Liver (tissue), 9 donors: ENCODE measurements around the gene REXO5. TPM values are rescaled to one million over a fixed set of nuclear protein-coding genes. Genes with fewer than 3 reads are reported as not detected.

Experiments used
- DNase-seq: peaks from one replicate; pipeline ENCODE4 v3.0.0-alpha.2; 2017; ENCODE audit warnings: low spot score
- H3K27ac ChIP-seq, 2 donors: one replicate each; pipeline ENCODE4 v1.7.0; 2013; ENCODE audit warnings: inconsistent platforms in 2 of 2, low read length in 2 of 2, control low read depth in 1 of 2, low read depth in 1 of 2, mild to moderate bottlenecking in 1 of 2
- H3K27me3 ChIP-seq, 4 donors: one replicate each; pipeline versions ENCODE4 v1.6.1 to v1.7.0; 2013; ENCODE audit warnings: low read length in 3 of 4, inconsistent platforms in 1 of 4, mild to moderate bottlenecking in 1 of 4, moderate library complexity in 1 of 4; ENCODE audit not compliant: control insufficient read depth in 4 of 4, insufficient read depth in 4 of 4
- H3K36me3 ChIP-seq, 4 donors: one replicate each; pipeline versions ENCODE4 v1.6.1 to v1.7.0; 2013; ENCODE audit warnings: low read length in 3 of 4, mild to moderate bottlenecking in 3 of 4, low read depth in 1 of 4, moderate library complexity in 1 of 4; ENCODE audit not compliant: control insufficient read depth in 4 of 4, insufficient read depth in 3 of 4
- H3K4me1 ChIP-seq, 4 donors: one replicate each; pipeline versions ENCODE4 v1.6.1 to v1.7.0; 2013; ENCODE audit warnings: low read length in 3 of 4, mild to moderate bottlenecking in 3 of 4, moderate library complexity in 1 of 4; ENCODE audit not compliant: control insufficient read depth in 4 of 4, insufficient read depth in 4 of 4
- H3K4me3 ChIP-seq, 3 donors: one replicate each; pipeline versions ENCODE4 v1.6.1 to v1.7.0; 2013; ENCODE audit warnings: low read length in 3 of 3, control low read depth in 1 of 3, low read depth in 1 of 3, mild to moderate bottlenecking in 1 of 3
- H3K9ac ChIP-seq, 2 donors: one replicate each; pipeline ENCODE4 v1.7.0; 2013; ENCODE audit warnings: low read length in 2 of 2, mild to moderate bottlenecking in 2 of 2, moderate library complexity in 2 of 2, control low read depth in 1 of 2, low read depth in 1 of 2
- H3K9me3 ChIP-seq, 4 donors: one replicate each; pipeline versions ENCODE4 v1.6.1 to v1.7.0; 2013; ENCODE audit warnings: low read length in 3 of 4; ENCODE audit not compliant: control insufficient read depth in 4 of 4
- EGR1 ChIP-seq, 2 donors: IDR thresholded peaks; 2 replicates each; pipeline ENCODE4 v1.6.1; 2016 to 2018; ENCODE audit warnings: antibody characterized with exemption in 2 of 2, low read depth in 2 of 2
- FOXA1 ChIP-seq: IDR thresholded peaks from 2 replicates; pipeline ENCODE4 v1.6.1; 2016; ENCODE audit warnings: antibody characterized with exemption
- FOXA2 ChIP-seq: IDR thresholded peaks from 2 replicates; pipeline ENCODE4 v1.6.1; 2016; ENCODE audit warnings: antibody characterized with exemption
- GABPA ChIP-seq, 2 donors: IDR thresholded peaks in 1 of 2; conservative IDR thresholded peaks in 1 of 2; 2 replicates each; pipeline ENCODE4 v1.6.1; 2016; ENCODE audit warnings: antibody characterized with exemption in 2 of 2, mild to moderate bottlenecking in 1 of 2, moderate library complexity in 1 of 2
- HNF4A ChIP-seq, 2 donors: conservative IDR thresholded peaks; 2 replicates each; pipeline ENCODE4 v1.6.1; 2016; ENCODE audit warnings: antibody characterized with exemption in 2 of 2, mild to moderate bottlenecking in 2 of 2
- HNF4G ChIP-seq: IDR thresholded peaks from 2 replicates; pipeline ENCODE4 v1.6.1; 2016; ENCODE audit warnings: antibody characterized with exemption
- JUND ChIP-seq, 2 donors: IDR thresholded peaks; 2 replicates each; pipeline ENCODE4 v1.6.1; 2016; ENCODE audit warnings: antibody characterized with exemption in 2 of 2
- RAD21 ChIP-seq, 2 donors: IDR thresholded peaks; 2 replicates each; pipeline ENCODE4 v1.6.1; 2016; ENCODE audit warnings: antibody characterized with exemption in 2 of 2, mild to moderate bottlenecking in 2 of 2
- RXRA ChIP-seq, 2 donors: IDR thresholded peaks; 2 replicates each; pipeline ENCODE4 v1.6.1; 2017 to 2018; ENCODE audit warnings: antibody characterized with exemption in 2 of 2, mild to moderate bottlenecking in 1 of 2
- SP1 ChIP-seq: IDR thresholded peaks from 2 replicates; pipeline ENCODE4 v1.6.1; 2018; ENCODE audit warnings: antibody characterized with exemption, mild to moderate bottlenecking
- TAF1 ChIP-seq: conservative IDR thresholded peaks from 2 replicates; pipeline ENCODE4 v1.6.1; 2016; ENCODE audit warnings: antibody characterized with exemption, mild to moderate bottlenecking
- YY1 ChIP-seq: IDR thresholded peaks from 2 replicates; pipeline ENCODE4 v1.6.1; 2016; ENCODE audit warnings: antibody characterized with exemption, mild to moderate bottlenecking
- WGBS: extraction: QIAGEN DNeasy Blood & Tissue Kit; methylation state at CpG from one replicate; pipeline ENCODE4 v1.1.7; 2013; 5-methylcytosine and 5-hydroxymethylcytosine counted together
- polyA plus RNA-seq, 2 donors: library from polyadenylated mRNA; stranded (reverse) in 1 of 2; unstranded in 1 of 2; fragments of 200-250 nt in 1 of 2; fragments of >200 nt in 1 of 2; fragmentation: Nextera tagmentation in 1 of 2; extraction: Ambion mirVana in 1 of 2; gene quantifications; one replicate each; pipeline versions ENCODE4 v1.2.1 to v1.2.3, GENCODE V29; 2013 to 2015
- total RNA-seq, 2 donors: library from RNA; depleted of rRNA; stranded (reverse); fragments of >200 nt; gene quantifications; one replicate each; pipeline ENCODE4 v1.2.3, GENCODE V29; 2014
- TF ChIP-seq, protein P1 (sequence below): IDR thresholded peaks from 2 replicates; pipeline ENCODE4 v1.6.1; 2016; ENCODE audit warnings: antibody characterized with exemption
- TF ChIP-seq, protein P2 (sequence below): IDR thresholded peaks from 2 replicates; pipeline ENCODE4 v1.6.1; 2016; ENCODE audit warnings: antibody characterized with exemption, mild to moderate bottlenecking
- donor health status: healthy.
- donor health status: healthy.
- donor health status: healthy.
- donor health status: healthy.
- donor health status: healthy.

Gene REXO5
- total and polyA plus RNA-seq, 4 donors, result 0.83 to 10.6 (median 1.8) TPM

GRCh38 chr16:20762404-20763123 lies 43.8 kb upstream of the REXO5 start:
- no peaks in the 10 kb centered on the region for H3K27me3 ChIP-seq
- TF ChIP-seq RAD21 (IDR thresholded peaks at IDR 0.05), result no peak
- TF ChIP-seq FOXA2, result no peak
- TF ChIP-seq, protein P1, sequence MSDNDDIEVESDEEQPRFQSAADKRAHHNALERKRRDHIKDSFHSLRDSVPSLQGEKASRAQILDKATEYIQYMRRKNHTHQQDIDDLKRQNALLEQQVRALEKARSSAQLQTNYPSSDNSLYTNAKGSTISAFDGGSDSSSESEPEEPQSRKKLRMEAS, result no peak
- TF ChIP-seq RXRA (IDR thresholded peaks at IDR 0.05), result no peak
- TF ChIP-seq EGR1 (IDR thresholded peaks at IDR 0.05; ENCODE audit: low read depth in 2 of 2), result no peak
- TF ChIP-seq YY1, result no peak
- WGBS, result 96% methylated on average over 3 of the region's 3 CpGs
- H3K4me1 ChIP-seq, result peaks cover 7 to 37% (median 17%) of the 10 kb centered on the region in 4 donors
- H3K9ac ChIP-seq, result no peak overlapping the region
- no peaks in the 10 kb centered on the region for H3K36me3 ChIP-seq
- peak overlapping the region; percentile 7 to 75 for H3K27ac ChIP-seq
- H3K4me3 ChIP-seq, result no peak overlapping the region
- DNase-seq, result no peak
- H3K9me3 ChIP-seq, result no peaks in the 10 kb centered on the region

- peak; percentile 43 for DNase-seq
- TF ChIP-seq FOXA1 (no peak), EGR1 (IDR thresholded peaks at IDR 0.05; ENCODE audit: low read depth in 2 of 2) (no peak), TAF1 (peak; percentile 47), HNF4G (no peak), YY1 (peak; percentile 72), JUND (IDR thresholded peaks at IDR 0.05) (peak in 1 of 2 donors; percentile 12), SP1 (peak; percentile 88), HNF4A (conservative IDR thresholded peaks at IDR 0.05) (peak; percentile 65 to 68), GABPA (IDR thresholded peaks at IDR 0.05 in 1 of 2, conservative IDR thresholded peaks at IDR 0.05 in 1 of 2) (no peak), RXRA (IDR thresholded peaks at IDR 0.05) (peak; percentile 66 to 67), FOXA2 (no peak)
- TF ChIP-seq, protein P2, sequence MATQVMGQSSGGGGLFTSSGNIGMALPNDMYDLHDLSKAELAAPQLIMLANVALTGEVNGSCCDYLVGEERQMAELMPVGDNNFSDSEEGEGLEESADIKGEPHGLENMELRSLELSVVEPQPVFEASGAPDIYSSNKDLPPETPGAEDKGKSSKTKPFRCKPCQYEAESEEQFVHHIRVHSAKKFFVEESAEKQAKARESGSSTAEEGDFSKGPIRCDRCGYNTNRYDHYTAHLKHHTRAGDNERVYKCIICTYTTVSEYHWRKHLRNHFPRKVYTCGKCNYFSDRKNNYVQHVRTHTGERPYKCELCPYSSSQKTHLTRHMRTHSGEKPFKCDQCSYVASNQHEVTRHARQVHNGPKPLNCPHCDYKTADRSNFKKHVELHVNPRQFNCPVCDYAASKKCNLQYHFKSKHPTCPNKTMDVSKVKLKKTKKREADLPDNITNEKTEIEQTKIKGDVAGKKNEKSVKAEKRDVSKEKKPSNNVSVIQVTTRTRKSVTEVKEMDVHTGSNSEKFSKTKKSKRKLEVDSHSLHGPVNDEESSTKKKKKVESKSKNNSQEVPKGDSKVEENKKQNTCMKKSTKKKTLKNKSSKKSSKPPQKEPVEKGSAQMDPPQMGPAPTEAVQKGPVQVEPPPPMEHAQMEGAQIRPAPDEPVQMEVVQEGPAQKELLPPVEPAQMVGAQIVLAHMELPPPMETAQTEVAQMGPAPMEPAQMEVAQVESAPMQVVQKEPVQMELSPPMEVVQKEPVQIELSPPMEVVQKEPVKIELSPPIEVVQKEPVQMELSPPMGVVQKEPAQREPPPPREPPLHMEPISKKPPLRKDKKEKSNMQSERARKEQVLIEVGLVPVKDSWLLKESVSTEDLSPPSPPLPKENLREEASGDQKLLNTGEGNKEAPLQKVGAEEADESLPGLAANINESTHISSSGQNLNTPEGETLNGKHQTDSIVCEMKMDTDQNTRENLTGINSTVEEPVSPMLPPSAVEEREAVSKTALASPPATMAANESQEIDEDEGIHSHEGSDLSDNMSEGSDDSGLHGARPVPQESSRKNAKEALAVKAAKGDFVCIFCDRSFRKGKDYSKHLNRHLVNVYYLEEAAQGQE, result peak; percentile 55
- Histone ChIP-seq H3K9me3 (no peaks in the 10 kb centered on the region), H3K9ac (peak within 1 kb of the TSS in 1 of 2 donors; percentile 34), H3K4me3 (peak within 1 kb of the TSS; percentile 44 to 78 (median 55)), H3K4me1 (peaks cover 7 to 44% (median 22%) of the 10 kb centered on the region in 4 donors), H3K36me3 (no peaks in the 10 kb centered on the region), H3K27ac (peak within 1 kb of the TSS; percentile 7 to 75), H3K27me3 (no peaks in the 10 kb centered on the region)
- WGBS, result 6% methylated on average over 10 of the region's 10 CpGs
Observed at GRCh38 chr16:20763461-20764232, 42.7 kb upstream of the REXO5 start, which contains the start of gene ACSM3. Gene ACSM3 (plus strand): TSS chr16:20764014. CDS start chr16:20770035, 6,021 bp downstream.
